ENCODE results near the gene ABI2.

DNA sequence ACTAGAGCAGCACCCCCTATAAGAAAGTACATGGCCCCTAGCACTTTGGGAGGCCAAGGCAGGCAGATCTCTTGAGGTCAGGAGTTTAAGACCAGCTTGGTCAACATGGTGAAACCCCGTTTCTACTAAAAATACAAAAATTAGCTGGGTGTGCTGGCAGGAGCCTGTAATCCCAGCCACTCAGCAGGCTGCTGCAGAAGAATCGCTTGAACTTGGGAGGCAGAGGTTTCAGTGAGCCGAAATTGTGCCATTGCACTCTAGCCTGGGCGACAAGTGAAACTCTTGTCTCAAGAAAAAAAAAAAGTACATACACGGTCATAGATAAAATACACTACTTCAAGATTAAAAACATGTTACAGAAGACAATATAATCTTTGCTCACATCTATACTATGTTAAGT, 143.1 kb downstream of the ABI2 start:
- TF ChIP-seq CTCF (IDR thresholded peaks at IDR 0.05; ENCODE audit: poor library complexity) (no peak), EZH2phosphoT487 (IDR thresholded peaks at IDR 0.05; ENCODE audit: low read depth, severe bottlenecking, unreplicated experiment) (no peak)

All from hepatocyte (in vitro differentiated cells).